HS-5 (cell line): ENCODE results near the gene S1PR1.
"Not testable (repeated sequence)": the region's sequence is repeated elsewhere in the genome, so short reads cannot be mapped to it uniquely, and the experiment has no call there.

Experiments
- DNase-seq: peaks from one replicate; pipeline ENCODE4 v3.0.0-alpha.2; 2012; ENCODE audit warnings: low read depth

S1PR1 gene

DNA sequence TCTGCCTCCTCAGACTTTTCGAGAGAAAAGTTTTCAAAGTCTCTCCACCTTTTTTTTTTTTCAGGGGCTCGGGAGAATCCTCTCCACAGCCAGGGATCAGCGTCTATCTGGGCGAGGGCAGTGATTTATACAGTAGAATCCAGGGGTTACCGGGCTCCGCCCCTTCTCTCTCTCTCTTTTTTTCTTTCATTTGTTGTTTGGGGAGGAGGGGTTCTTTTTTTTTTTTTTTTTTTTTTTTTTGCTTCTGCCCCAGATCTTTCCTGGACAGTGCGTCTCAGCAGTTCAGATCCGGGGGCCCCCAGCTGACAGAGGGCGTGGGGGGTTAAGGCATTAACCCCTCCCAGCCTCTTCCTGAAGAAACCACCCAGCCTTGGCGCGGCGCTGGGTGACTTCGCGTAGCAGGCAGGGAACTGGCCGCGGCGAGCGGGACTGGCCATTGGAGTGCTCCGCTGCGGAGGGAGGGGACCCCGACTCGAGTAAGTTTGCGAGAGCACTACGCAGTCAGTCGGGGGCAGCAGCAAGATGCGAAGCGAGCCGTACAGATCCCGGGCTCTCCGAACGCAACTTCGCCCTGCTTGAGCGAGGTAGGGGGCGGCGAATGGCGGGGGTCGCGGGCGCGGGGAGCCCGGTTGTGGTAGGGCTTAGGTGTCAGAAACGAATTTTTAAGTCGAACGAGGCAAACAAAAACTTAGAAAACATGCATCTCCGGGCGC, at the start of gene S1PR1:
TSS of gene S1PR1 (plus strand) at position 504 of the 713 bp plus-strand sequence. CDS start 1,966 bp downstream, outside the sequence.
- no peak for DNase-seq

GRCh38 chr1:101187297-101187696, 49.5 kb upstream of the S1PR1 start:
- DNase-seq = no peak

- no peak for DNase-seq
Observed at GRCh38 chr1:101188331-101188730, 48.5 kb upstream of the S1PR1 start.

DNA sequence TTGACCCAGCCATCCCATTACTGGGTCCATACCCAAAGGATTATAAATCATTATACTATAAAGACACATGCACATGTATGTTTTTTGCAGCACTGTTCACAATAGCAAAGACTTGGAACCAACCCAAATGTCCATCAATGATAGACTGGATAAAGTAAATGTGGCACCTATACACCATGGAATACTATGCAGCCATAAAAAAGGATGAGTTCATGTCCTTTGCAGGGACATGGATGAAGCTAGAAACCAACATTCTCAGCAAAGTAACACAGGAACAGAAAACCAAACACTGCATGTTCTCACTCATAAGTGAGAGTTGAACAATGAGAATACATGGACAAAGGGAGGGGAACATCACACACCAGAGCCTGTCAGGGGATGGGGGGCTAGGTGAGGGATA, 47.9 kb upstream of the S1PR1 start:
- not testable (repeated sequence) for DNase-seq

- DNase-seq = no peak
Observed at GRCh38 chr1:101190441-101190840, 46.4 kb upstream of the S1PR1 start.

DNA sequence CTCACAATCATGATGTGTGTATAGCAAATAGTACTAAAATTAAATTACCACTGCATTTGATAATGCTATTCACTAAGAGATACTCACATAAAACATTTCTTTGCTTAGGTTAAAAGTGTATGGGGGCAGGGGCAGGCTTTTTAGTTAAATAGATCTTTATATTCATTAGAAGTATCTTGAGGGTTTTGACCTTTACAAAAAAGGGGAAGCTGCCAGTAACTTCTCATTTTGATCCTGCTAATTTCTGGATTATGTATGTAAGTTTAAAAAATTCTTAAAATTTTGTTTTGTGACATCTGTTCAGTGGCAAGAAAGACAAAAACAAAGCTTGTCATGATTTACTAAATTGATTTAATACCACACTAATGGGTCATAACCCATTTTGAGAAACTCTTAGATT, 45.8 kb upstream of the S1PR1 start:
- no peak for DNase-seq

DNA sequence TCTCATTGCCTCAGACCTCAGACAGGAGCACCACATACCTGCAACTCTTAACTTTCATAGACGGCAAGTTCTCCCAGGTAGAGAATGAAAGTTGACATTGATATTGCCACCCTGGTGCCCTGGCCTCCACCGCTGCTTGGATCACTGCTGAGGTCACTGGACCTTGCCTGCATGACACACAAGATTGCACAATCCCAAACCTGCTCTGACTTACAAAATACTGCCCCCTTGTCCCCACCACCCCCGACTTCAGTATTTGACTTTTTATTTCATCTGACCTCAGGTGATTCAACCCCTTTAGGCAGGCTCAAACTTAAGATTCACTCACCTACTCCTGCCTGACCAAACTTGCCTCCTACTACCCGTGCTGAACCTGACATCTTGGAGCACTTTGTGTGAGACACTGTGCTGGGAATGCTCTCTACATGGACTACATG, 43.1 kb upstream of the S1PR1 start:
- no peak for DNase-seq

DNA sequence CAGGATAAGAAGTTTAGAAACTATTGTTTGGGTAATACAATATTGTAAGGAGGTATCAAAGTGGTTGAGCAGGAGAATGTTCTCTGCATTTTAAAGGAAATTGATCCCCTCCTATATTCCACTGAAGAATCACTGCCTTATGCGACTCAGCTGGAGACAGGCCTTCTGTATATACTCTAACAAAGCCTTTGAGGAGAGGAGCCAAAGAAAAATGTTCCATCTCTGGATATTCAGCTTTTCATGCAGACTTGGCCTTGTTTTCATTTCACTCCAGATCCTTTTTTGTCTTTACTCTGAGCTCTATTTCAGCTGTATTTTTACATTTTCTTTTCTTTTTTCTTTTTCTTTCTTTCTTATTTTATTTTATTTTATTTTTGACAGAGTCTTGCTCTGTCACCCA, 42.1 kb upstream of the S1PR1 start:
- no peak for DNase-seq

GRCh38 chr1:101196668-101197067, 40.2 kb upstream of the S1PR1 start:
- no peak for DNase-seq

- DNase-seq = no peak
Observed at GRCh38 chr1:101198842-101199636, 37.8 kb upstream of the S1PR1 start.

DNA sequence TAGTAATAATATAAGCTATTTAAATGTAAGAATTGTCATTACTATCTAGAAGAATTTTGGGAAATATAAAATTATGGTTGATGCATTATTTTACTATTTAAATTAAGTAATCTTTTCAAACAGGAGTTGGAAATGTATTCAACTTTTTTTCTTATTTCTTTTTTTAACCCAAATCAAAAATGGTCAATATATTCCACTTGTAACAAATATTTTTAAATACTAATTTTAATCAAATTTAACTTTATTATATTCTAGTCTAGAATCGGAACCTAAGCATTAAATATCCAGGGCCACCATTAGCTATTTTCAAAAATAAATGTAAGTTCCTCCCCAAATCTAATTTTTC, 37.2 kb upstream of the S1PR1 start:
- no peak for DNase-seq

DNA sequence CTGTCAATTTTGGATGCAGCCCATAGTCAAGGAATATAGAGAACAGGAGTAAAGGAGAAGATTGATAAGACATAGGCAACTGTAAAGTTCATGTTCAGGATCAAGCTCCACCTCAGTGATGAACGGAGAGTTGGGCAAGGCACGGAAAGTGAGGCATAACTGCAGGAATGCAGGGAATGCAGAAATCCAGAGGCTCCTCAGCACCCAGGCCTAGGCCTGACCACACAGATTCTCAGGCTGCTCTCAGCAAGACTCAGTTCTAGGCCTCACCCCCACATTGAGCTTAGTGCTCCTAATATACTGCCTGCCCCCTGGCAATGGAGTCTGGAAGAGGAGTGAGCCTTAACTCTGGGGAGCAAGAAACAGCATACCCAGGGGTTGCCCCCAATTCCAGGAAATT, 36.3 kb upstream of the S1PR1 start:
- DNase-seq = peak; percentile 89

GRCh38 chr1:101203820-101204540, 32.8 kb upstream of the S1PR1 start:
- DNase-seq = peak; percentile 77

DNA sequence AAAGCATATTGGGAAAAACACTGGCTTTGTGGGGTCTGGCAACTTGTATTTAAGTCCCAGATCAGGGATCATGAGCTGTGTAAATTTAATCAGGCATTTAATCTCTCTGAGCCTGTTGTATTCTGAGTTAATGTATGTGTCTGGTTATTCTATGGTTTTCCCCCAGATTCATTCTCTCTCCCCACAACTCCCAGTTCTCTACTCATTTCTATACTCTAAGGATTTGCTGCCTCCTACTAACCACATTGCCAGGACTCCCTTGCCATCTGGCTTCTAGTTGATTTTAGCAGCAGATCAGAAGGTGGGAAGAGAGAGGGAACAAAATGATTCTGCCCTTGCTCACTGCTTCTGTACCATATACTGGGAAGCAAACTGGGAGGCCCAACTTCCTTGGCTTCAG, 31.4 kb upstream of the S1PR1 start:
- no peak for DNase-seq

DNA sequence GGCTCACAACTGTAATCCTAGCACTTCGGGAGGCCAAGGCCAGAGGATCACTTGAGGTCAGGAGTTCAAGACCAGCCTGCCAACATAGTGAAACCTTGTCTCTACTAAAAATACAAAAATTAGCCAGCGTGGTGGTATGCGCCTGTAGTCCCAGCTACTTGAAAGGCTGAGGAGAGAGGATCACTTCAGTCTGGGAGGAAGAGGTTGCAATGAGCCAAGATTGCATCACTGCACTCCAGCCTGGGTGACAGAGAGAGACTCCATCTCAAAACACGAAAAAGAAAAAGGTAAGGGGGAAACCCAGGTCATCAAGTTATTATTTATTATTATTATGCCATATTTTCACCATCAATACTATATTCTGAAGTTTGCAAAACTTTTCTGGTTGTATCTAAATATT, 30.7 kb upstream of the S1PR1 start:
- DNase-seq = not testable (repeated sequence)

GRCh38 chr1:101207271-101207670, 29.5 kb upstream of the S1PR1 start:
- not testable (repeated sequence) for DNase-seq

DNA sequence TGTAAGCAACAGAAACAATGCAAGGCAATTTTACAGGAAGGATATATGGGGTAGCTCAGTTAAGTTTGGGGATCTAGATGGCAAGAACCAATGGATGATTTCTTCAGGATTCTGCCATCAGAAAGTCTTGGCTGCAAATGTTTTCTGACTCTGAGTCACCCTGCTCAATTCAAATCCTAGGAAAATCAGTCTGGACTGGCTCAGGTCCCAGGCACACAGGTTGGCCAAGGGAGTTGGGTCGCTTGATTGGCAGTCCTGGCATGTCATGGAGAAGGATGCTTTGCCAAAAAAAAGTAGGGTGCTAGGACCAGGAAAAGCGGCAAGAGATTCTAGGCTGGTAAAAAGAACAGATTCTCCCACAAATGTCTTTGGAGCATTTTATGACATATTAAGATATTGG, 28.9 kb upstream of the S1PR1 start:
- no peak for DNase-seq

DNA sequence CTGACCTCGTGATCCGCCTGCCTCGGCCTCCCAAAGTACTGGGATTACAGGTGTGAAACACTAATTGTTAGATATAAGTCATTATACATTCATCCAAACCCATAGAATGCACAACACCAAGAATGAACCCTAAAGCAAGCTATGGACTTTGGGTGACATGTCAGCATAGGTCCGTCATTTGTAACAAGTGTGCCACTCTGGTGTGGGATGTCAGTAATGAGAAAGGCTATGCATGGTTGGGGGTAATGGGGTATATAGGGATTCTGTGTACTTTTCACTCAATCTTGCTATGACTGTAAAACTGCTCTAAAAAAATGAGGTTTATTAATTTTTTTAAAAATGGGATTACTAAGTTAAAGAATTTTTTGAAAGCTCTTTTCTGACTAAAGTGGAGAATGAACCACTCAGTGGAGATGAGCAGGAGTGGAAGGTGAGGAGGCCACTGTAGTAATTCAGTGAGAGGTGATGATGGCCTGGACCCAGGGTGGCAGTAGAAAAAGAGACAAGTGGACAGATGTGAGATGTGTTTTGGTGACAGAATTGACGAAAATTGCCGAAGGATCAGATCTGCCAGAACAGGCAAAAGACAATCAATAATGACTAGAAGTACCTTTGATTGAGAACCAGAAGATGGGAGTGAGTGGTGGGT, 21.3 kb upstream of the S1PR1 start:
- DNase-seq = no peak

- DNase-seq = no peak
Observed at GRCh38 chr1:101216623-101217022, 20.2 kb upstream of the S1PR1 start.

- DNase-seq = no peak
Observed at GRCh38 chr1:101217148-101217547, 19.7 kb upstream of the S1PR1 start.

- DNase-seq = not testable (repeated sequence)
Observed at GRCh38 chr1:101218968-101219367, 17.9 kb upstream of the S1PR1 start.
